Loucy (cell line): ENCODE results near the gene GPA33.

Experiments
- H2AFZ ChIP-seq: fragments of 200-600 bp; sonication (generic); 2 replicates; pipeline ENCODE4 v1.6.0; 2016; ENCODE audit warnings: antibody characterized with exemption, mild to moderate bottlenecking, low read length, moderate library complexity
- H3F3A ChIP-seq: fragments of 200-600 bp; 2 replicates; pipeline ENCODE4 v1.6.0; 2016; ENCODE audit warnings: antibody characterized with exemption, low read depth, mild to moderate bottlenecking
- H3K27me3 ChIP-seq: fragments of 200-600 bp; sonication (generic); 2 replicates; pipeline ENCODE4 v1.6.1; 2014; ENCODE audit warnings: low read length, mild to moderate bottlenecking; ENCODE audit not compliant: insufficient read depth, poor library complexity, severe bottlenecking
- H3K36me3 ChIP-seq: fragments of 200-600 bp; sonication (generic); 2 replicates; pipeline ENCODE4 v1.6.1; 2016; ENCODE audit warnings: low read length; ENCODE audit not compliant: insufficient read depth
- H3K4me1 ChIP-seq: fragments of 200-600 bp; sonication (generic); 2 replicates; pipeline ENCODE4 v1.5.1; 2014; ENCODE audit warnings: low read length, mild to moderate bottlenecking; ENCODE audit not compliant: insufficient read depth, poor library complexity, severe bottlenecking
- H3K4me2 ChIP-seq: fragments of 200-600 bp; sonication (generic); 2 replicates; pipeline ENCODE4 v1.6.0; 2014; ENCODE audit warnings: antibody characterized with exemption, low read length, low read depth, mild to moderate bottlenecking; ENCODE audit not compliant: poor library complexity, severe bottlenecking
- H3K4me3 ChIP-seq: fragments of 200-600 bp; sonication (generic); 2 replicates; pipeline ENCODE4 v1.5.1; 2014; ENCODE audit warnings: low read length, mild to moderate bottlenecking, mixed read lengths; ENCODE audit not compliant: poor library complexity, severe bottlenecking
- H3K79me2 ChIP-seq: fragments of 200-600 bp; sonication (generic); 2 replicates; pipeline ENCODE4 v1.6.1; 2014; ENCODE audit warnings: low read length; ENCODE audit not compliant: insufficient read depth
- H3K9ac ChIP-seq: fragments of 200-600 bp; sonication (generic); 2 replicates; pipeline ENCODE4 v1.6.0; 2014; ENCODE audit warnings: mild to moderate bottlenecking, low read depth, low read length, moderate library complexity; ENCODE audit not compliant: poor library complexity, severe bottlenecking
- H3K9me2 ChIP-seq: fragments of 200-600 bp; sonication (generic); replicated peaks from 2 replicates; pipeline ENCODE4 v1.6.1; 2016; ENCODE audit warnings: low read depth, low read length, mixed read lengths
- H3K9me3 ChIP-seq: fragments of 200-600 bp; sonication (generic); 2 replicates; pipeline ENCODE4 v1.6.1; 2014; ENCODE audit warnings: mild to moderate bottlenecking, antibody characterized with exemption, low read length, low read depth; ENCODE audit not compliant: insufficient read depth
- H4K20me1 ChIP-seq: fragments of 200-600 bp; sonication (generic); 2 replicates; pipeline ENCODE4 v1.6.0; 2014; ENCODE audit warnings: antibody characterized with exemption, low read length, mild to moderate bottlenecking; ENCODE audit not compliant: insufficient read depth, poor library complexity, severe bottlenecking
- EZH2phosphoT487 ChIP-seq: fragments of 200-600 bp; IDR thresholded peaks from 2 replicates; pipeline ENCODE4 v1.6.1; 2018; ENCODE audit warnings: antibody characterized with exemption, mild to moderate bottlenecking, moderate library complexity, borderline replicate concordance
- TF ChIP-seq, protein P1 (sequence below): fragments of 200-600 bp; sonication (generic); conservative IDR thresholded peaks from 2 replicates; pipeline ENCODE4 v1.5.1; 2014; ENCODE audit warnings: mild to moderate bottlenecking, antibody characterized with exemption, low read length

GPA33 gene

DNA sequence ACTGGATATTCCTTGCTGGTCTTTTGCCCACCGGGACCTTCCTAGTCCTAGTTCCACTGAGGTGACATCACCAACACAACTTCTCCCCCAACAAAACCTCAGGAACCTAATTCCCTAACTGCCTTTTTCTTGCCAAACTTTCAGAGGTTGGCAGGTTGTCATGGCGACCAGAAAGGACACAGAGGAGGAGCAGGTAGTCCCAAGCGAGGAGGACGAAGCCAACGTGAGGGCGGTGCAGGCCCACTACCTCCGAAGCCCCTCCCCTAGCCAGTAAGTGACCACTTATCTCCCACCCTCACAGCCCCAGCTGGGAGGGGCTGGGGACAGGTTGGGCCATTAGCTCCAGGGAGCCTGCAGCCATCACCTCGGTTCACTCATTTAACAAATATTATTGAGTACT lies 4.5 kb upstream of the GPA33 start:
- no peak overlapping the region for H3K4me3 ChIP-seq
- peak overlapping the region; percentile 7 for H3K9ac ChIP-seq
- H3K27me3 ChIP-seq, result no peaks in the 10 kb centered on the region
- H3K4me2 ChIP-seq, result peak overlapping the region; percentile 55
- no peaks in the 10 kb centered on the region for H3K36me3 ChIP-seq
- TF ChIP-seq, protein P1, sequence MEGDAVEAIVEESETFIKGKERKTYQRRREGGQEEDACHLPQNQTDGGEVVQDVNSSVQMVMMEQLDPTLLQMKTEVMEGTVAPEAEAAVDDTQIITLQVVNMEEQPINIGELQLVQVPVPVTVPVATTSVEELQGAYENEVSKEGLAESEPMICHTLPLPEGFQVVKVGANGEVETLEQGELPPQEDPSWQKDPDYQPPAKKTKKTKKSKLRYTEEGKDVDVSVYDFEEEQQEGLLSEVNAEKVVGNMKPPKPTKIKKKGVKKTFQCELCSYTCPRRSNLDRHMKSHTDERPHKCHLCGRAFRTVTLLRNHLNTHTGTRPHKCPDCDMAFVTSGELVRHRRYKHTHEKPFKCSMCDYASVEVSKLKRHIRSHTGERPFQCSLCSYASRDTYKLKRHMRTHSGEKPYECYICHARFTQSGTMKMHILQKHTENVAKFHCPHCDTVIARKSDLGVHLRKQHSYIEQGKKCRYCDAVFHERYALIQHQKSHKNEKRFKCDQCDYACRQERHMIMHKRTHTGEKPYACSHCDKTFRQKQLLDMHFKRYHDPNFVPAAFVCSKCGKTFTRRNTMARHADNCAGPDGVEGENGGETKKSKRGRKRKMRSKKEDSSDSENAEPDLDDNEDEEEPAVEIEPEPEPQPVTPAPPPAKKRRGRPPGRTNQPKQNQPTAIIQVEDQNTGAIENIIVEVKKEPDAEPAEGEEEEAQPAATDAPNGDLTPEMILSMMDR, result no peak
- TF ChIP-seq EZH2phosphoT487, result no peak
- H3K9me2 ChIP-seq, result no peaks in the 10 kb centered on the region
- H2AFZ ChIP-seq, result no peak overlapping the region
- H3K9me3 ChIP-seq, result no peaks in the 10 kb centered on the region
- peaks cover 8% of the 10 kb centered on the region for H3F3A ChIP-seq
- H3K4me1 ChIP-seq, result peaks cover 60% of the 10 kb centered on the region
- H3K79me2 ChIP-seq, result peaks cover 7% of the 10 kb centered on the region
- no peaks in the 10 kb centered on the region for H4K20me1 ChIP-seq

DNA sequence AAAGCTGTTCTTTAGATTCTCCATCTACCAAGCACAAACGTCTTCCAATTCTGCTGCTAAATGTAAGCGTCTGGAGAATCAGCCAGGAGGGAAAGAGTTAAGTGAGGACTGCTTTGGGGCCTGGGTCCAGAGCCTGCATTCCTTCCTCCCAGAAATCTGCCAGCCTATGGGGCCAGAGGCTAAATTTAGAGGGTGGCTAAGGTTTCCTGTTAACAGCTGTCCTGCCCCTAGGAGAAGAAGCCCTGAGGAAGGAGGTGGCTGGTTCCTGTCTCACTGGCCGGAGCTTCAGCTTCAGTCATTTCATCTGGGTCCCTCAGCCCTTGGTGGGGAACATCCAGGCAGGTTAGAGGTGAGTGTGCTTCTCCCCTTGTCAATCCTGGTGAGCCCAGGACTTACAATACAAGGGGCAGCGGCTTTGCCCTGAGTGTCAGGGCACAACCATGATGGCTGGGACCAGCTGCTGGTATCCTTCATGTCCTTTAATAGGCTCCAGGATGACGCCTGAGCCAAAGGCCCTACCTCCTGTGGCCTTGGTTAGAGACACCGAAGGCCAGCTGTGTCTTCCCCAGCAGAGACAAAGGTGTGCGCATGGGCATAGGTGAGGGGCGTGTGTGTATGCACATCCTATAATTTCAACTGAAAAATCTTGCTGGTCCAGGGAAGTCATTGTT lies 3.8 kb upstream of the GPA33 start, which contains the start of gene STYXL2:
Gene STYXL2, plus strand, starts transcription at position 230 of the 671 bp plus-strand sequence. CDS start 775 bp downstream, outside the sequence.
- Histone ChIP-seq H4K20me1 (no peaks in the 10 kb centered on the region), H3K4me1 (peaks cover 67% of the 10 kb centered on the region), H3K4me2 (peak within 1 kb of the TSS; percentile 55), H3K9me3 (no peaks in the 10 kb centered on the region), H3K9ac (peak within 1 kb of the TSS; percentile 7), H3K79me2 (peaks cover 14% of the 10 kb centered on the region), H2AFZ (peak within 1 kb of the TSS; percentile 14; the same call in 1 of the 2 replicates), H3K36me3 (no peaks in the 10 kb centered on the region), H3K4me3 (no peak within 1 kb of the TSS), H3K9me2 (no peaks in the 10 kb centered on the region), H3F3A (peaks cover 8% of the 10 kb centered on the region), H3K27me3 (no peaks in the 10 kb centered on the region)
- TF ChIP-seq, protein P1, result no peak

DNA sequence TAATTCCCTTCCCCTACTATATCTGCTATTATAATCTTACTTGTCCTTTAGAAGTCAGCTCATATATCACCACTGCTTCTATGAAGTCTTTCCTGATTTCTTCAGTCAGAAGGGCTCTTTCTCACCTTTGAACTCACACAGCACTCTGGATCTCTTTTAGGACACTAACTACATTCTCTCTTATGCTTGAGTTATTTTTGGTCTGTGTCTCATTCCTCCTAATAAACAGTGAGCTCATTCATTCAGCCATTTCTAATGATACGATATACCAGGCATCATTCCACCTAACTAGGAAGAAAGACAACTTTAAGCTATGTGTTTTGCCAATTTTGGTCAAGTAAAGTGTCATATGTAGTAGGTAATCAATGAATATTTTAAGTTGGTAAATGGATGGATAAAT lies 2.5 kb upstream of the GPA33 start:
- Histone ChIP-seq H3K36me3 (no peaks in the 10 kb centered on the region), H3K9ac (no peak overlapping the region), H3K9me3 (no peaks in the 10 kb centered on the region), H3K4me3 (no peak overlapping the region), H3F3A (peaks cover 8% of the 10 kb centered on the region), H3K4me1 (peaks cover 80% of the 10 kb centered on the region), H3K27me3 (no peaks in the 10 kb centered on the region), H3K79me2 (peaks cover 27% of the 10 kb centered on the region), H2AFZ (no peak overlapping the region), H4K20me1 (peaks cover 4% of the 10 kb centered on the region), H3K4me2 (no peak overlapping the region), H3K9me2 (no peaks in the 10 kb centered on the region)
- TF ChIP-seq, protein P1, result no peak
- TF ChIP-seq EZH2phosphoT487, result no peak
